Activated CD8-positive, alpha-beta memory T cell treated with anti-CD3 and anti-CD28 coated beads, Interleukin-2, amount 50 U/mL, for 1 hour (primary cell): Measurements from ENCODE around the gene GTSE1.
"Not testable (repeated sequence)": the region's sequence is repeated elsewhere in the genome, so short reads cannot be mapped to it uniquely, and the experiment has no call there.

ENCODE experiments used
- DNase-seq: peaks from one replicate; pipeline ENCODE4 v3.0.0-alpha.2; 2020; ENCODE audit errors: extremely low read depth

GTSE1 gene

GRCh38 chr22:46292732-46293131 lies 3.9 kb upstream of the GTSE1 start:
- DNase-seq: no peak

GRCh38 chr22:46293577-46294260 lies 3.0 kb upstream of the GTSE1 start:
- DNase-seq: no peak

DNA sequence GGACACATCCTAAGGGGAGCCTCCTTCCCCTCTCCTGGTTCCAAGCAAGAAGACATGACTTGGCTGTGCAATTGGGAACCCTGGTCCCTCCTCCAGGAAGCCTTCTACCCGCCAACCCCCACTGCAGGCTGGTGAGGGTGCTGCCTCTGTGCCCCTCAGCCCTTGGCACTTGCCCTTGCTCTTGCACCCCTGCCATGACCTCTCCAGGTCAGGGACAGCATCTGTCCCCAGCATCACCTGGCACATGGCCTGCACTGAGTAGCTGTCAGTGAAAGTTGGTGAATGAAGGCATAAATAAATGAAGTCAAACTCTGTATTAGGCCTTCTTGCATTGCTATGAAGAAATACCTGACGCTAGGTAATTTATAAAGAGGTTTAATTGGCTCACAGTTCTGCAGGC lies 1.9 kb upstream of the GTSE1 start:
- DNase-seq: no peak

DNA sequence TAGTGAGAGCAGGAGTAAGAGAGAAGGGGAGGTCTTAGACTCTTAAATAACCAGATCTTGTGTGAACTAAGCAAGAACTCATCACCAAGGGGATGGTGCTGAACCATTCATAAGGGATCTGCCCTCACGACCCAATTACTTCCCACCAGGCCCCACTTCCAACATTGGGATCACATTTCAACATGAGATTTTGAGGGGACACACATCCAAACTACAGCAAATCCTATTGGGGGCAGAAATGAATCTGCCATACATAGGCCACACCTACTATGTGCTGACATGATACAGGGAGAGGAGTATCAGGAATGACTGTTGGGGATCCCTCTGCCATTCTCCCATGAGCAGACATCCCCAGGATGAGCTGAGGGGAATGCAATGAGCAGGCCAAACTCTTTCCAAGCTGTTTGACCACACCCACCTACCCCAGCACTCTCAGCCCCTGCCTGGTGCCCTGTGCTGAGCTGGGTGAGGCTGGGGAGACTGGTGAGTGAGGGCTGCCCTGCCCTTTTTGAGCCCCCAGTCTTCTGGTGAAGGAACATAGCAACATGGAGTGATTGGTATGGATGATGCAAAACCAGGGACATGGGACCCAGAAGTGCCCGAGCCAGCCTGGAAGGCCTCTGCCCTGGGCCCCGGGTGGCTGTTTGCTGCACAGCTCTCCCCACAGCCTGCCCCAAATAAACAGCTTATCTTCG lies 1.2 kb upstream of the GTSE1 start:
- DNase-seq: no peak

- DNase-seq: no peak
Observed at GRCh38 chr22:46297151-46297812, 612 bp downstream of the GTSE1 start.

GRCh38 chr22:46299101-46299500 lies 2.4 kb downstream of the GTSE1 start:
- no peak for DNase-seq

DNA sequence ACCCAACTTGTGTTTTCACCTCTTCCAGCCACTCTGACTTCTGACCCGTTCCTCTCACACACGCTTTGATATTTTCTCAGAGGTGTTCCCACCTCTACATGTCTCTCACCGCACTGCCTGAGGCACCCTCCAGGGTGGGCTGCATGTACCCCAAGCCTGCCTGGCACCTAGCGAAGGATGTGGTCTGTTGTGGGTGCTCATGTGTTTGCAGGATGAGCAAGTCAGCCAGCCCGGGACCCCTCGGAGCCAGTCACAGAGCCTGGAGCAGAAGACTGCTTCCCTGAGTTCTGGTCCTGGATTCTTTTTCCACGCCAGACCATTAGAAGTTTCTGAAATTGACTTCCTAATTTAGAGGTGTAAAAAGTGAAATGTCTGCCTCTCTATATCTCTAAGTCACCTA lies 3.8 kb downstream of the GTSE1 start:
- DNase-seq: no peak

- no peak for DNase-seq
Observed at GRCh38 chr22:46303347-46303965, 6.8 kb downstream of the GTSE1 start.

GRCh38 chr22:46308283-46308988 lies 11.8 kb downstream of the GTSE1 start:
- no peak for DNase-seq

DNA sequence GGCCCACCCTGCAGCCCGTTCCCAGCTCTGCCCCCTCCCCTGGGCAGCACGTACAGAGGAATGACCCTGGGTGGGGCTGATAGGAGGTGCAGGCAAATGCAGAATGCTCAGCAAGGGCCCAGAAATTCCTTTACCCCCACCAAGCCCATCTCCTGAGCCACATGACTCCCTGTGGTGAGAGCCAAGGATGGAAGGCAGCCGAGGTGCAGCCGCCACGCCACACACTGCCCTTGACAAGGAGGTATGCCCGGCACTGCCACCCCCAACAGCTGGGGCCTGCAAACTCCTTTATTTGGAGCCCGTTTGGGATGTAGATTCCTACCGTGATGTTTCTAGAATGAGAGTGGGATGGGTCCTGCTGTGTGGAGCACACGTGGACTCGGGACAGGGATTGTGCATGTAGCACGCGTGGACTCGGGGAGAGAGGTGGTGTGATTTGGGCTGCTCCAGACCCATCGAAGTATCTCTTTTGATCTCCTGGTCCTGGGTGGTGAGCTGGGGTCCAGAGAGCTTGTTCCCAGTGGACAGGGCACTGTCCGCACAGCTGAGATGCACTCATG lies 12.9 kb downstream of the GTSE1 start:
- no peak for DNase-seq

GRCh38 chr22:46312056-46312455 lies 15.4 kb downstream of the GTSE1 start:
- no peak for DNase-seq

DNA sequence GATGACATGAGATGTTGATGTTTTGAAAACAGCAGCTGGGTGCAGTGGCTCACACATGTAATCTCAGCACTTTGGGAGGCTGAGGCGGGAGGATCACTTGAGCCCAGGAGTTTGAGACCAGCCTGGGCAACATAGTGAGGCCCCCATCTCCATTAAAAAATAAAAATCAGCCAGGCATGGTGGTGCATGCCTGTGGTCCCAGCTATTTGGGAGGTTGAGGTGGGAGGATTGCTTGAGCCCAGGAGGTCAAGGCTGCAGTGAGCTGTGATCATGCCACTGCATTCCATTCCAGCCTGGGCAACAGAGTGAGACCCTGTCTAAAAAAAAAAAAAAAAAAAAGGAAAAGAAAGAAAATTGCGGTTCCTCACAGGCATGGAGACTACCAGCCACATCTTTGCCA lies 16.2 kb downstream of the GTSE1 start:
- DNase-seq: not testable (repeated sequence)

GRCh38 chr22:46315976-46316375 lies 19.3 kb downstream of the GTSE1 start:
- no peak for DNase-seq

GRCh38 chr22:46317646-46318045 lies 21.0 kb downstream of the GTSE1 start:
- no peak for DNase-seq

DNA sequence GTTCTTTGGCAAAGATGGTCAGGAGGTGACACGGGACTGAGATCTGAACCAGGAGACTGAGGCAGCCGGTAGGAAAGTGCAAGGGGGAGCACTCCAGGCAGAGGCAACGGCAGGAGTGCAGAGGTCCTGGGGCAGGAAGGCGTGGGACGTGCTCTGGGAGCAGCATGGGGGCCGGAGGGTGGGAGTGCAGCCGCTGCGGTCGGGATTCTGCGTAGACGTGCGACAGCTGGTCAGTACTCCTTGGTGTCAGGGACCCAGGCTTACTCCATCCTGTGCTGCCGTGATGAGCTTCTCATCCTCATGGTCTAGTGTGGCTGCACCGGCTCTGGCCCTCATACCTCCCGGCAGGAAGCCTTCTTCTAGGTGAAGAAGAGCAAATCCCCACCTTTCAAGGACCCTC lies 21.9 kb downstream of the GTSE1 start:
- DNase-seq: no peak

- DNase-seq: no peak
Observed at GRCh38 chr22:46319319-46319718, 22.6 kb downstream of the GTSE1 start.

- no peak for DNase-seq
Observed at GRCh38 chr22:46320166-46320710, 23.6 kb downstream of the GTSE1 start.

- DNase-seq: no peak
Observed at GRCh38 chr22:46320716-46321386, 24.2 kb downstream of the GTSE1 start.

DNA sequence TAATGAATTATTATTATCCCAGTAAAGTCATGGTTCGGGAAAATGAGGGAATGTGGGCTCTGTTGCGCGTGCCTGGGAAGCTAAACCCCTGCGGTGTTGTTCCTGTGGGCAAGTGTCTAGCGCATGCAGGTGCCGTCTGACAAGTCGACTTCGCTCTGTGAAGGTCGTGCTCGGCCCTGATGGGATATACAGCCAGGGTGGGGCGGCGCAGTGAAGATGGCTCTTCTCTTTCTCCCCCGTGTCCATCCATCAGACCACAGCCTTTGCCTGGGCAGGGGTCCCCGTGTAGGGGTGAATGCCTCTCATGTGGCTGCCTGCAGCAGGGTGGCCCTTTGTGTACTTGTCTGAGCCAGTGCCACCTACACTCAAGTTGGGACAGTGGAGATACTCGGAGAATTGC lies 26.0 kb downstream of the GTSE1 start:
- DNase-seq: no peak

DNA sequence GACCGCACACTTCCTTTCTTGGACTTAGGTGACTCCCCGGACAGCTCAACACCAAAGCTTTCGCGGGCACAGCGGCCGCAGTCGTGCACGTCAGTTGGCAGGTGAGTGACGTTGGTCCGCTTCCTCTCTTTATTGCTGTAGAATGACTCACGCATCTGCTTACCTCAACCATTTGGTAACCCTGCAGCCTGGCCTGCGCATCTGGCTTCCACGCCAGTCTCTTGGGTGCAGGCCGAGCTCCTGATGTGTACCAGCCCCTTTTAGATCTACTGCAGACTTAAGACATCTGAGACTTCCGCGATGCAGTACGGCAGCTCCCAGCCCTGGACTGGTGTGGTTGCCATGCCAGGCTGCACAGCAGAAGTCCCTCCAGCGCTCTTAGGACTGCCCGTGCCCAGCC lies 26.5 kb downstream of the GTSE1 start:
- DNase-seq: no peak
